SK-N-SH treated with all-trans-retinoic acid at 6 μM for 48 hours (cell line): ENCODE results near the gene CNTNAP2.

ENCODE experiments used
- ATAC-seq: fragments of 200-7000 bp; cut with Tn5 transposase; 3 replicates; pipeline ENCODE4 v1.9.1; 2020; ENCODE audit warnings: mild to moderate bottlenecking, moderate library complexity
- ARNTL ChIP-seq: fragments of 450-650 bp; formaldehyde crosslinking; IDR thresholded peaks from 2 replicates; pipeline ENCODE4 v1.5.0; 2020; ENCODE audit warnings: low read depth, mild to moderate bottlenecking, moderate library complexity, borderline replicate concordance
- BACH2 ChIP-seq: fragments of 250-450 bp; sonication (Bioruptor Pico); IDR thresholded peaks from 2 replicates; pipeline ENCODE4 v1.9.0; 2021; ENCODE audit warnings: mild to moderate bottlenecking, borderline replicate concordance
- CREB5 ChIP-seq: fragments of 250-450 bp; sonication (Bioruptor Pico); IDR thresholded peaks from 2 replicates; pipeline ENCODE4 v1.5.1; 2020; ENCODE audit warnings: low read depth, mild to moderate bottlenecking, moderate library complexity
- CSDC2 ChIP-seq: fragments of 250-450 bp; sonication (Bioruptor Pico); IDR thresholded peaks from 2 replicates; pipeline ENCODE4 v1.5.0; 2020; ENCODE audit warnings: mild to moderate bottlenecking, moderate library complexity
- ESRRG ChIP-seq: fragments of 250-450 bp; sonication (Bioruptor Pico); IDR thresholded peaks from 2 replicates; pipeline ENCODE4 v1.6.1; 2021; ENCODE audit warnings: mild to moderate bottlenecking
- GLIS3 ChIP-seq: fragments of 250-450 bp; sonication (Bioruptor Pico); IDR thresholded peaks from 2 replicates; pipeline ENCODE4 v1.5.0; 2020; ENCODE audit warnings: mild to moderate bottlenecking, moderate library complexity
- ISL1 ChIP-seq: fragments of 250-450 bp; sonication (Bioruptor Pico); IDR thresholded peaks from 2 replicates; pipeline ENCODE4 v2.1.2; 2022; ENCODE audit warnings: mild to moderate bottlenecking, moderate library complexity
- OSR1 ChIP-seq: fragments of 250-450 bp; sonication (Bioruptor Pico); IDR thresholded peaks from 2 replicates; pipeline ENCODE4 v1.8.0; 2022; ENCODE audit warnings: moderate library complexity, mild to moderate bottlenecking, inconsistent platforms
- POU6F1 ChIP-seq: fragments of 250-450 bp; sonication (Bioruptor Pico); IDR thresholded peaks from 2 replicates; pipeline ENCODE4 v1.8.0; 2021; ENCODE audit warnings: low read depth, mild to moderate bottlenecking, moderate library complexity, borderline replicate concordance
- PPARA ChIP-seq: fragments of 250-450 bp; sonication (Bioruptor Pico); IDR thresholded peaks from 2 replicates; pipeline ENCODE4 v1.5.0; 2020; ENCODE audit warnings: mild to moderate bottlenecking, borderline replicate concordance
- RARB ChIP-seq: fragments of 250-450 bp; sonication (Bioruptor Pico); IDR thresholded peaks from 2 replicates; pipeline ENCODE4 v1.8.0; 2021; ENCODE audit warnings: mild to moderate bottlenecking, moderate library complexity
- SNAI2 ChIP-seq: fragments of 250-450 bp; sonication (Bioruptor Pico); IDR thresholded peaks from 2 replicates; pipeline ENCODE4 v1.5.0; 2020; ENCODE audit warnings: mild to moderate bottlenecking, moderate library complexity
- TOX ChIP-seq: fragments of 250-450 bp; sonication (Bioruptor Pico); IDR thresholded peaks from 2 replicates; pipeline ENCODE4 v1.8.0; 2021; ENCODE audit warnings: mild to moderate bottlenecking, moderate library complexity, borderline replicate concordance
- ZC3H10 ChIP-seq: fragments of 250-450 bp; sonication (Bioruptor Pico); IDR thresholded peaks from 2 replicates; pipeline ENCODE4 v1.5.1; 2021; ENCODE audit warnings: mild to moderate bottlenecking, moderate library complexity
- ZFP30 ChIP-seq: fragments of 450-650 bp; formaldehyde crosslinking; IDR thresholded peaks from 2 replicates; pipeline ENCODE4 v1.5.0; 2022; ENCODE audit warnings: mild to moderate bottlenecking, moderate library complexity
- ZNF565 ChIP-seq: fragments of 450-650 bp; formaldehyde crosslinking; conservative IDR thresholded peaks from 2 replicates; pipeline ENCODE4 v1.5.0; 2020; ENCODE audit warnings: low read depth, mild to moderate bottlenecking, moderate library complexity
- ZNF70 ChIP-seq: fragments of 450-650 bp; formaldehyde crosslinking; IDR thresholded peaks from 2 replicates; pipeline ENCODE4 v1.5.0; 2020; ENCODE audit warnings: mild to moderate bottlenecking, moderate library complexity
- ZNF8 ChIP-seq: fragments of 450-650 bp; formaldehyde crosslinking; IDR thresholded peaks from 2 replicates; pipeline ENCODE4 v1.5.0; 2020; ENCODE audit warnings: mild to moderate bottlenecking, moderate library complexity
- TF ChIP-seq, protein P1 (sequence below): fragments of 250-450 bp; sonication (Bioruptor Pico); IDR thresholded peaks from 2 replicates; pipeline ENCODE4 v1.8.0; 2020; ENCODE audit warnings: mild to moderate bottlenecking, moderate library complexity, borderline replicate concordance
- TF ChIP-seq, protein P2 (sequence below): fragments of 250-450 bp; sonication (Bioruptor Pico); IDR thresholded peaks from 2 replicates; pipeline ENCODE4 v1.5.0; 2020; ENCODE audit warnings: mild to moderate bottlenecking, moderate library complexity

CNTNAP2 gene

GRCh38 chr7:148328906-148329305 lies 2212.3 kb downstream of the CNTNAP2 start:
- no peak for ATAC-seq
- TF ChIP-seq ZNF8 (CRISPR knock-in tag) (no peak), BACH2 (CRISPR knock-in tag) (no peak), ZNF70 (no peak), ARNTL (no peak), POU6F1 (no peak), ESRRG (CRISPR knock-in tag) (no peak), SNAI2 (CRISPR knock-in tag) (no peak), ZNF565 (CRISPR knock-in tag) (no peak)
- TF ChIP-seq, protein P1, sequence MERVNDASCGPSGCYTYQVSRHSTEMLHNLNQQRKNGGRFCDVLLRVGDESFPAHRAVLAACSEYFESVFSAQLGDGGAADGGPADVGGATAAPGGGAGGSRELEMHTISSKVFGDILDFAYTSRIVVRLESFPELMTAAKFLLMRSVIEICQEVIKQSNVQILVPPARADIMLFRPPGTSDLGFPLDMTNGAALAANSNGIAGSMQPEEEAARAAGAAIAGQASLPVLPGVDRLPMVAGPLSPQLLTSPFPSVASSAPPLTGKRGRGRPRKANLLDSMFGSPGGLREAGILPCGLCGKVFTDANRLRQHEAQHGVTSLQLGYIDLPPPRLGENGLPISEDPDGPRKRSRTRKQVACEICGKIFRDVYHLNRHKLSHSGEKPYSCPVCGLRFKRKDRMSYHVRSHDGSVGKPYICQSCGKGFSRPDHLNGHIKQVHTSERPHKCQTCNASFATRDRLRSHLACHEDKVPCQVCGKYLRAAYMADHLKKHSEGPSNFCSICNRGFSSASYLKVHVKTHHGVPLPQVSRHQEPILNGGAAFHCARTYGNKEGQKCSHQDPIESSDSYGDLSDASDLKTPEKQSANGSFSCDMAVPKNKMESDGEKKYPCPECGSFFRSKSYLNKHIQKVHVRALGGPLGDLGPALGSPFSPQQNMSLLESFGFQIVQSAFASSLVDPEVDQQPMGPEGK (CRISPR knock-in tag): no peak

- no peak for ATAC-seq
- TF ChIP-seq CREB5 (no peak), BACH2 (CRISPR knock-in tag) (no peak), ARNTL (no peak), ISL1 (CRISPR knock-in tag) (no peak), ZC3H10 (CRISPR knock-in tag) (no peak), ZNF8 (CRISPR knock-in tag) (no peak), ZNF70 (no peak), ZFP30 (CRISPR knock-in tag) (no peak), SNAI2 (CRISPR knock-in tag) (no peak), POU6F1 (no peak), PPARA (CRISPR knock-in tag) (no peak), CSDC2 (CRISPR knock-in tag) (no peak), OSR1 (CRISPR knock-in tag) (no peak), RARB (no peak), GLIS3 (CRISPR knock-in tag) (no peak), TOX (CRISPR knock-in tag) (no peak)
- TF ChIP-seq, protein P1 (CRISPR knock-in tag): no peak
- TF ChIP-seq, protein P2, sequence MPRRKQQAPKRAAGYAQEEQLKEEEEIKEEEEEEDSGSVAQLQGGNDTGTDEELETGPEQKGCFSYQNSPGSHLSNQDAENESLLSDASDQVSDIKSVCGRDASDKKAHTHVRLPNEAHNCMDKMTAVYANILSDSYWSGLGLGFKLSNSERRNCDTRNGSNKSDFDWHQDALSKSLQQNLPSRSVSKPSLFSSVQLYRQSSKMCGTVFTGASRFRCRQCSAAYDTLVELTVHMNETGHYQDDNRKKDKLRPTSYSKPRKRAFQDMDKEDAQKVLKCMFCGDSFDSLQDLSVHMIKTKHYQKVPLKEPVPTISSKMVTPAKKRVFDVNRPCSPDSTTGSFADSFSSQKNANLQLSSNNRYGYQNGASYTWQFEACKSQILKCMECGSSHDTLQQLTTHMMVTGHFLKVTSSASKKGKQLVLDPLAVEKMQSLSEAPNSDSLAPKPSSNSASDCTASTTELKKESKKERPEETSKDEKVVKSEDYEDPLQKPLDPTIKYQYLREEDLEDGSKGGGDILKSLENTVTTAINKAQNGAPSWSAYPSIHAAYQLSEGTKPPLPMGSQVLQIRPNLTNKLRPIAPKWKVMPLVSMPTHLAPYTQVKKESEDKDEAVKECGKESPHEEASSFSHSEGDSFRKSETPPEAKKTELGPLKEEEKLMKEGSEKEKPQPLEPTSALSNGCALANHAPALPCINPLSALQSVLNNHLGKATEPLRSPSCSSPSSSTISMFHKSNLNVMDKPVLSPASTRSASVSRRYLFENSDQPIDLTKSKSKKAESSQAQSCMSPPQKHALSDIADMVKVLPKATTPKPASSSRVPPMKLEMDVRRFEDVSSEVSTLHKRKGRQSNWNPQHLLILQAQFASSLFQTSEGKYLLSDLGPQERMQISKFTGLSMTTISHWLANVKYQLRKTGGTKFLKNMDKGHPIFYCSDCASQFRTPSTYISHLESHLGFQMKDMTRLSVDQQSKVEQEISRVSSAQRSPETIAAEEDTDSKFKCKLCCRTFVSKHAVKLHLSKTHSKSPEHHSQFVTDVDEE (CRISPR knock-in tag): no peak
These were observed 2213.7 kb downstream of the CNTNAP2 start for GRCh38 chr7:148330124-148330818.
